ENCODE data around the gene PVR.
A peak's percentile ranks its signal among the peaks of the same experiment; 100 is the strongest.

The PVR gene

DNA sequence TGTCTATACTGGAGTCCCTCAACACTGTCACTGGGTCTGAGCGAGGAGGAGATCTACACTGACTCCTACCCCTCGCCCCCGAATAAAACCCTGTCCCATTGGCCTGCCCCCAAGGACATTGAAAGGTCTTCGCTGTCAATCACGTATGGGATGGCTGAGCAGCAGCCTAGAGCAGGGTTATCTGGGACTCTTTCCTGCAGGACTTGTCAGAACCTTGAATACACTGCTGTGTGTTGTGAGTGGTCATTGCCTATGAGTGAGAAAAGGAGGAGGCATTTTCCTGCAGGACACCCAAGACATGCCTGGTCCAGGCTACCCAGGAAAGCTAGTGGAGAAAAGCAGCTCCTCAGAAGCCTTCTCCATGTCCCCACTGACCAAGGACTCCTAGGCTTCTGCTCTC, 9.6 kb downstream of the PVR start:
- in situ Hi-C loops (cut with MboI; ENCODE audit: low sequenced_read_pairs, unreplicated experiment) = loop anchor here (10.0 kb wide), 1 partner anchor 79 kb away; no protein-coding TSS in a partner anchor
- TF ChIP-seq, protein P1, sequence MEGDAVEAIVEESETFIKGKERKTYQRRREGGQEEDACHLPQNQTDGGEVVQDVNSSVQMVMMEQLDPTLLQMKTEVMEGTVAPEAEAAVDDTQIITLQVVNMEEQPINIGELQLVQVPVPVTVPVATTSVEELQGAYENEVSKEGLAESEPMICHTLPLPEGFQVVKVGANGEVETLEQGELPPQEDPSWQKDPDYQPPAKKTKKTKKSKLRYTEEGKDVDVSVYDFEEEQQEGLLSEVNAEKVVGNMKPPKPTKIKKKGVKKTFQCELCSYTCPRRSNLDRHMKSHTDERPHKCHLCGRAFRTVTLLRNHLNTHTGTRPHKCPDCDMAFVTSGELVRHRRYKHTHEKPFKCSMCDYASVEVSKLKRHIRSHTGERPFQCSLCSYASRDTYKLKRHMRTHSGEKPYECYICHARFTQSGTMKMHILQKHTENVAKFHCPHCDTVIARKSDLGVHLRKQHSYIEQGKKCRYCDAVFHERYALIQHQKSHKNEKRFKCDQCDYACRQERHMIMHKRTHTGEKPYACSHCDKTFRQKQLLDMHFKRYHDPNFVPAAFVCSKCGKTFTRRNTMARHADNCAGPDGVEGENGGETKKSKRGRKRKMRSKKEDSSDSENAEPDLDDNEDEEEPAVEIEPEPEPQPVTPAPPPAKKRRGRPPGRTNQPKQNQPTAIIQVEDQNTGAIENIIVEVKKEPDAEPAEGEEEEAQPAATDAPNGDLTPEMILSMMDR (IDR thresholded peaks at IDR 0.05; ENCODE audit: borderline replicate concordance, control extremely low read depth, extremely low read depth, insufficient read depth, missing control alignments) = no peak
- DNase-seq (ENCODE audit: low spot score) = no peak

DNA sequence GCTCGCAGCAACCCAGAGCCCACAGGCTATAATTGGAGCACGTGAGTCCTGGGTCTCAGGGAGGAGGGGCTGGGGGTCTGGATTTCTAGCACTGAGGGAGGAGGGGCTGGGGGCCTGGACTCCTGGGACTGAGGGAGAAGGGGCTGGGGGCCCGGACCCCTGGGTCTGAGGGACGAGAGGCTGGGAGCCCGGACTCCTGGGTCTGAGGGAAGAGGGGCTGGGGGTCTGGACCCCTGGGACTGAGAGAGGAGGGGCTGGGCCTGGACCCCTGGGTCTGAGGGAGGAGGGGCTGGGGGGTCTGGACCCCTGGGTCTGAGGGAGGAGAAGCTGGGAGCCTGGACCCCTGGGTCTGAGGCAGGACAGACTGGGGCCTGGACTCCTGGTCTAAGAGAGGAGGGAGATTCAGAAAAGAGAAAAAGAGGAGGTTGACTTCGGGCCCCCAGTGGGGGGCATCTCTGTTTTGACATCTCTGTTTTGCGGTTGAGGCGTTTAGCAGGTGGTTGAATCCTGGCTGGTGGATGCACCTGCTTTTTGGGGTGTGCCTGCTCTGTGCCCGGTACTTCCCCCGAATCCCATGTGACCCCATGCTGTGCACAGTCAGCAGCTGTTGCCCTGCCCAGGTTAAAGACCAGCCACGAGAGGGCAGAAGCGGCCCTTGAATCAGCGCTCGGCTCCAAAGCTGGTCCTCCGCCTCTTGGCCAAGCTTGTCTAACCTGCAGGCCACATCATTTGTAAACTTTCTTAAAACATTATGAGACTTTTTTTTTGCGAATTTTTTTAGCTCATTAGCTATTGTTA, 10.5 kb downstream of the PVR start:
- in situ Hi-C loops (cut with MboI; ENCODE audit: low sequenced_read_pairs, unreplicated experiment) = loop anchor here (10.0 kb wide), 1 partner anchor 79 kb away; no protein-coding TSS in a partner anchor
- peak; percentile 90 for DNase-seq (ENCODE audit: low spot score)

DNA sequence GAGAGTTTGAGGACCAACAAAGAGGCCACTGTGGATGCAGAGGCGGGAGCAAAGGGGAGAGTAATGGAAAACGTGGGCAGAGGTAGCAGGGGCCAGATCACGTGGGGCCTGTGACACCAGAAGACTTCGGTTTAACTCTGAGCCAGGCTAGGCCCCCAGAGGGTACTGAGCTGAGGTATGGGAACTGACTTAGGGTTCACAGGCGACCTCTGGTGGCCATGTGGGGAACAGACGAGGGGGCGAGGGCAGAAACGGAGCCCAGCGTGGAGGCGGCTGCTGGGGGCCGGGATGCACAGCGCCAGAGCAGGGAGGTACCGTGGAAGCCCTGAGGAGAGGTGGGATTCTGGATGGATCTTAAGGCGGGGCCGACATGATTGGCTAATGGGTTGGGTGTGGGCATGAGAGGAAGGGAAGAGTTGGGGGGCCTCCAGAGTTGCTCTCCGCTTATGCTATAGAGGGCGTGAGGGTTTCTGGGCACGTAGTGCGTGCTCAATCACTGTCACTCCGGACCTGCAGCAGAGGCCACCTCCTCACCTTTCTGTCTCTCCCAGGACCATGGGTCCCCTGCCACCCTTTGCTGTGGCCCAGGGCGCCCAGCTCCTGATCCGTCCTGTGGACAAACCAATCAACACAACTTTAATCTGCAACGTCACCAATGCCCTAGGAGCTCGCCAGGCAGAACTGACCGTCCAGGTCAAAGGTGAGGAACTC, 13.7 kb downstream of the PVR start:
- TF ChIP-seq, protein P1 (IDR thresholded peaks at IDR 0.05; ENCODE audit: borderline replicate concordance, control extremely low read depth, extremely low read depth, insufficient read depth, missing control alignments) = peak; percentile 92
- DNase-seq (ENCODE audit: low spot score) = peak; percentile 87
- in situ Hi-C loops (cut with MboI; ENCODE audit: low sequenced_read_pairs, unreplicated experiment) = loop anchor here (10.0 kb wide), 1 partner anchor 83 kb away; no protein-coding TSS in a partner anchor

More for the DNA sequence above, 10.5 kb downstream of the PVR start:
- TF ChIP-seq, protein P1 (IDR thresholded peaks at IDR 0.05; ENCODE audit: borderline replicate concordance, control extremely low read depth, extremely low read depth, insufficient read depth, missing control alignments) = peak; percentile 95

DNA sequence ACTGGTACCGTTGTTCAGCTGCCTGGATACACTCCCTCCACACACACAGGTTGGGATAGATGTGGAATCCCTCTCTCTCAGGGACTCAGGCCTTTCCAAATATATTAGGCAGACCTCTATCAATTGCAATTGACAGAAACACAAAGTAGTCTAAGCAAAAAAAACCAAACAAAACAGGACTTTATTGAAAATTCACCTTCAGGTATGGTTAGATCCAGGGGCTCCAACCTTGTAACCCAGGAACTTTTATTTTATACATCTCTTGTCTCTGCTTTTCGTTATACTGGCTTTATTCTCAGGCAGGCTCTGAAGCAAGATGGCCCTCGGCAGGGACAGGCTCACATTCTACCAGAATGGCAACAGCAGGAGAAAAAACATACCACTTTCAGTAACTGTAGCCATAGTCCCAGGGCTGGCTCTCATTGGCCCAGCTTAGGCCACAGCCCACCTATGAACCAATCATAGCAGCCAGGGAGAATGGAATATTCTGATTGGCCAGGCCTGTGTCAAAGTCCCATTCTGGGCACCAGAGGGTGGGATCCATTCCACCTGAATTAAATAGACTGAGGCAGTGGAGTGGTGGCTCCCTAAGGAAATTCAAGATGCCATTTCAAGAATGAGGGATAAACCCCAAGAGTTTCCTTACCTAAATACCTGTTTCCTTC, 14.5 kb downstream of the PVR start:
- no peak for DNase-seq (ENCODE audit: low spot score)
- TF ChIP-seq, protein P1 (IDR thresholded peaks at IDR 0.05; ENCODE audit: borderline replicate concordance, control extremely low read depth, extremely low read depth, insufficient read depth, missing control alignments) = no peak
- in situ Hi-C loops (cut with MboI; ENCODE audit: low sequenced_read_pairs, unreplicated experiment) = loop anchor here (10.0 kb wide), 1 partner anchor 83 kb away; no protein-coding TSS in a partner anchor

DNA sequence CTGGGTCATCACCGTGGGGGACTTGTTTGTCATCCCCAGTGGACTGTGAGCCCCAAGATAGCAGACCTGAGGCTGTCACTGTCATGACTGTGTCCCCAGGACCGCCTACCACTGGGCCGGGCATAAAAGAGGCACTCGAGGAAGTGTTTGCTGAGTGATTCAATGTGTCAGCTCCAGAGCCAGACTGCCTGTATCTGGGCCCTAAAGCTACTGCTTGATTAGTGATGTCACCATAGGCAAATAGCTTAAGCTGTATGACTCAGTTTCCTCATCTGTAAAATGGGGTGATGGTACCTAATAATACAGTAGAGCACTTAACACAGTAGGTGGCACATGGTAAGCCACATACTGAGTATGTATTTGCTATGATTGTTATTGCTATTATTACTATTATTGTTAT, 16.4 kb downstream of the PVR start:
- in situ Hi-C loops (cut with MboI; ENCODE audit: low sequenced_read_pairs, unreplicated experiment) = no loop called here
- DNase-seq (ENCODE audit: low spot score) = no peak
- TF ChIP-seq, protein P1 (IDR thresholded peaks at IDR 0.05; ENCODE audit: borderline replicate concordance, control extremely low read depth, extremely low read depth, insufficient read depth, missing control alignments) = no peak

DNA sequence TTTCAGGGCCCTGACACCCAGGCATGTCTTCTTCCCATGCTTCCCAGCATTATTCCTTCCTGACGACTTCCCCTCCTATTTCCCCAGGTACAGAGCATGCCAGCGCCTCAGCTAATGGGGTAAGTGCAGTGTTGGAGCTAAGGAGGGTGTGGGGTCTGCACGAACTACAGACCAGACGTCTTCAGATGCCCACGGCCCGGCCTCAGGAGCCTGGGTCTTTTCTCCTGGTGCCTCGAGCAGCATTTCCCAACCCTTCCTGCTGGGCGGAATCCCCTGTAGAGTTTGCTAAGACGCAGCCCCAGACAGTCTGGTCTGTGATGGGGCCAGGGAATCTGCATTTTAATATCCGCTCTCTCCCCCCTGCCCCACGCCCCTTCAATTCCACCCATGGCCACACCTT, 17.5 kb downstream of the PVR start:
- in situ Hi-C loops (cut with MboI; ENCODE audit: low sequenced_read_pairs, unreplicated experiment) = no loop called here
- no peak for DNase-seq (ENCODE audit: low spot score)
- TF ChIP-seq, protein P1 (IDR thresholded peaks at IDR 0.05; ENCODE audit: borderline replicate concordance, control extremely low read depth, extremely low read depth, insufficient read depth, missing control alignments) = no peak
